ENCODE data around the gene IGSF11. TPM values are rescaled to one million over a fixed set of nuclear protein-coding genes. Genes with fewer than 3 reads are reported as not detected.

IGSF11 gene
- total RNA-seq, 2 donors from 2014 or later: 3.9 to 6.0 TPM

DNA sequence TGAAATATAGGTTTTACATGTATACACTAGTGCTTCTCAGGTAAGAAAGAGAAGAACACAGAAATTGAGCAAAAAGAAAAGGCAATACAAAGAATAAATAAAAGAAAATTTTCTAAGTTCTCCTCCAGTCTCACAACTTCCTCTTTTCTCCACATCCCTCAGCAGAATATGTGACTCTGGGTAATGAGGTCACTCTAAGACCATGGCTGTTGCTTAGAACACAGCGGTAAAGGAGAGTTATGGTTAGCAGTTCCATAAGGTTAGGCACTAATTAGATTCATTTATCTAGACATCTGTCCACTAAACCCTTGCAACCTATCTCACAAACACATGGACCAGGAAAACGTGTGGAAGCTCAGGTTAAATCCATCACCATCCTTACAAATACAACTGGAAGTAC, 47.9 kb downstream of the IGSF11 start:
- Histone ChIP-seq H3K27ac (ENCODE audit: low read depth, low read length) (no peak overlapping the region), H3K4me3 (ENCODE audit: low read length) (no peak overlapping the region), H3K36me3 (ENCODE audit: control insufficient read depth, insufficient read depth, low read length) (no peaks in the 10 kb centered on the region), H3K27me3 (ENCODE audit: control insufficient read depth, insufficient read depth, low read length, poor library complexity, severe bottlenecking) (no peaks in the 10 kb centered on the region), H3K9ac (ENCODE audit: extremely low read depth, low read length, poor library complexity, severe bottlenecking) (no peak overlapping the region), H3K9me3 (ENCODE audit: control insufficient read depth, low read length) (no peaks in the 10 kb centered on the region), H3K4me1 (ENCODE audit: control insufficient read depth, insufficient read depth, low read length) (peaks cover 9% of the 10 kb centered on the region)
- WGBS, 2 experiments (ENCODE audit: insufficient coverage in 1 of 2, insufficient read length in 1 of 2): 96% methylated on average over 2 of the region's 2 CpGs; no CpG with 5 or more reads in 1 of the 2 experiments
- H3K4me1 Mint-ChIP-seq: peaks cover 41% of the 10 kb centered on the region
- TF ChIP-seq, protein P1, sequence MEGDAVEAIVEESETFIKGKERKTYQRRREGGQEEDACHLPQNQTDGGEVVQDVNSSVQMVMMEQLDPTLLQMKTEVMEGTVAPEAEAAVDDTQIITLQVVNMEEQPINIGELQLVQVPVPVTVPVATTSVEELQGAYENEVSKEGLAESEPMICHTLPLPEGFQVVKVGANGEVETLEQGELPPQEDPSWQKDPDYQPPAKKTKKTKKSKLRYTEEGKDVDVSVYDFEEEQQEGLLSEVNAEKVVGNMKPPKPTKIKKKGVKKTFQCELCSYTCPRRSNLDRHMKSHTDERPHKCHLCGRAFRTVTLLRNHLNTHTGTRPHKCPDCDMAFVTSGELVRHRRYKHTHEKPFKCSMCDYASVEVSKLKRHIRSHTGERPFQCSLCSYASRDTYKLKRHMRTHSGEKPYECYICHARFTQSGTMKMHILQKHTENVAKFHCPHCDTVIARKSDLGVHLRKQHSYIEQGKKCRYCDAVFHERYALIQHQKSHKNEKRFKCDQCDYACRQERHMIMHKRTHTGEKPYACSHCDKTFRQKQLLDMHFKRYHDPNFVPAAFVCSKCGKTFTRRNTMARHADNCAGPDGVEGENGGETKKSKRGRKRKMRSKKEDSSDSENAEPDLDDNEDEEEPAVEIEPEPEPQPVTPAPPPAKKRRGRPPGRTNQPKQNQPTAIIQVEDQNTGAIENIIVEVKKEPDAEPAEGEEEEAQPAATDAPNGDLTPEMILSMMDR (conservative IDR thresholded peaks at IDR 0.05): no peak
- H3K27me3 Mint-ChIP-seq (ENCODE audit: insufficient read depth): no peaks in the 10 kb centered on the region
- H3K4me3 Mint-ChIP-seq: no peak overlapping the region
- no peak overlapping the region for H3K27ac Mint-ChIP-seq
- H3K9me3 Mint-ChIP-seq: no peaks in the 10 kb centered on the region
- no peak for DNase-seq
- H3K36me3 Mint-ChIP-seq (ENCODE audit: low read depth): no peaks in the 10 kb centered on the region

- WGBS, 2 experiments (ENCODE audit: insufficient coverage in 1 of 2, insufficient read length in 1 of 2): 71% methylated on average over 1 of the region's 2 CpGs; no CpG with 5 or more reads in 1 of the 2 experiments
- Histone ChIP-seq H3K36me3 (ENCODE audit: control insufficient read depth, insufficient read depth, low read length) (no peaks in the 10 kb centered on the region), H3K4me3 (ENCODE audit: low read length) (no peak overlapping the region), H3K9me3 (ENCODE audit: control insufficient read depth, low read length) (no peaks in the 10 kb centered on the region), H3K27me3 (ENCODE audit: control insufficient read depth, insufficient read depth, low read length, poor library complexity, severe bottlenecking) (no peaks in the 10 kb centered on the region), H3K4me1 (ENCODE audit: control insufficient read depth, insufficient read depth, low read length) (peaks cover 9% of the 10 kb centered on the region), H3K27ac (ENCODE audit: low read depth, low read length) (no peak overlapping the region), H3K9ac (ENCODE audit: extremely low read depth, low read length, poor library complexity, severe bottlenecking) (no peak overlapping the region)
- H3K27me3 Mint-ChIP-seq (ENCODE audit: insufficient read depth): no peaks in the 10 kb centered on the region
- H3K9me3 Mint-ChIP-seq: no peaks in the 10 kb centered on the region
- no peaks in the 10 kb centered on the region for H3K36me3 Mint-ChIP-seq (ENCODE audit: low read depth)
- TF ChIP-seq, protein P1 (conservative IDR thresholded peaks at IDR 0.05): no peak
- peaks cover 39% of the 10 kb centered on the region for H3K4me1 Mint-ChIP-seq
- H3K4me3 Mint-ChIP-seq: no peak overlapping the region
- DNase-seq: no peak
- no peak overlapping the region for H3K27ac Mint-ChIP-seq
Measured at GRCh38 chr3:118984699-118985098, 49.9 kb downstream of the IGSF11 start.

- H3K9ac ChIP-seq (ENCODE audit: extremely low read depth, low read length, poor library complexity, severe bottlenecking): no peak overlapping the region
- H3K4me1 Mint-ChIP-seq: peaks cover 21% of the 10 kb centered on the region
- no peaks in the 10 kb centered on the region for H3K9me3 ChIP-seq (ENCODE audit: control insufficient read depth, low read length)
- H3K9me3 Mint-ChIP-seq: no peaks in the 10 kb centered on the region
- no peaks in the 10 kb centered on the region for H3K36me3 Mint-ChIP-seq (ENCODE audit: low read depth)
- peaks cover 6% of the 10 kb centered on the region for H3K27me3 ChIP-seq (ENCODE audit: control insufficient read depth, insufficient read depth, low read length, poor library complexity, severe bottlenecking)
- H3K4me3 ChIP-seq (ENCODE audit: low read length): no peak overlapping the region
- H3K4me1 ChIP-seq (ENCODE audit: control insufficient read depth, insufficient read depth, low read length): peaks cover 3% of the 10 kb centered on the region
- no peaks in the 10 kb centered on the region for H3K36me3 ChIP-seq (ENCODE audit: control insufficient read depth, insufficient read depth, low read length)
- H3K4me3 Mint-ChIP-seq: no peak overlapping the region
- WGBS, 2 experiments (ENCODE audit: insufficient coverage in 1 of 2, insufficient read length in 1 of 2): 93 to 94% methylated on average over 6 of the region's 6 CpGs
- no peak for DNase-seq
- no peak overlapping the region for H3K27ac Mint-ChIP-seq
- H3K27me3 Mint-ChIP-seq (ENCODE audit: insufficient read depth): peaks cover 7% of the 10 kb centered on the region
- no peak overlapping the region for H3K27ac ChIP-seq (ENCODE audit: low read depth, low read length)
- TF ChIP-seq, protein P1 (conservative IDR thresholded peaks at IDR 0.05): no peak
Measured at GRCh38 chr3:118981494-118982134, 53.0 kb downstream of the IGSF11 start.
